T-helper 2 cell treated with Interferon-gamma antibody and Interleukin-4, amounts not matched to agents 100 ng/mL and 5 ng/mL, for 36 hours (primary cell): Measurements from ENCODE around the gene PCDHGA3. TPM values are rescaled to one million over a fixed set of nuclear protein-coding genes. Genes with fewer than 3 reads are reported as not detected.
"Not testable (repeated sequence)": the region's sequence is repeated elsewhere in the genome, so short reads cannot be mapped to it uniquely, and the experiment has no call there.

Experiments used
- intact Hi-C: fragments of 100-400 bp; cut with micrococcal nuclease; formaldehyde crosslinking; loops from one replicate; pipeline ENCODE4 v1.15.1; 2023
- total RNA-seq: library from RNA; stranded (reverse); gene quantifications from 2 replicates; pipeline ENCODE4 v1.2.3, GENCODE V29; 2022

Gene PCDHGA3
- 0.23 and 0.34 TPM in 2 replicates for total RNA-seq

- intact Hi-C loops = no loop called here
These were observed at the start of gene PCDHGA3 for GRCh38 chr5:141343242-141343952. Gene PCDHGA3, plus strand, starts transcription at chr5:141343829. Its CDS starts 205 bp downstream, at chr5:141344034.

- intact Hi-C loops = no loop called here
These were observed 45.3 kb upstream of the PCDHGA3 start for GRCh38 chr5:141298376-141298775.

- intact Hi-C loops = no loop called here
These were observed 39.9 kb upstream of the PCDHGA3 start, which contains the start of gene SLC25A2 for GRCh38 chr5:141303756-141304155. Gene SLC25A2, minus strand, starts transcription at chr5:141304049. Its CDS starts 184 bp downstream, at chr5:141303865.

GRCh38 chr5:141306630-141307029 lies 37.0 kb upstream of the PCDHGA3 start:
- intact Hi-C loops = no loop called here

GRCh38 chr5:141313711-141314110 lies 29.9 kb upstream of the PCDHGA3 start:
- intact Hi-C loops = no loop called here

- intact Hi-C loops = not testable (repeated sequence)
These were observed 26.7 kb upstream of the PCDHGA3 start for GRCh38 chr5:141316963-141317362.

- intact Hi-C loops = no loop called here
These were observed 24.4 kb upstream of the PCDHGA3 start for GRCh38 chr5:141319202-141319601.

- intact Hi-C loops = loop anchor here (1.0 to 5.0 kb wide), 6 partner anchors 93 to 673 kb away; partner anchors contain the start of genes IK, NDUFA2 and PCDHGA10
These were observed 23.9 kb upstream of the PCDHGA3 start for GRCh38 chr5:141319699-141320098.

- intact Hi-C loops = loop anchor here (1.0 to 5.0 kb wide), 6 partner anchors 92 to 674 kb away; partner anchors contain the start of genes IK, NDUFA2 and PCDHGA10
These were observed 23.1 kb upstream of the PCDHGA3 start, which contains the start of gene TAF7 for GRCh38 chr5:141320225-141321169. Gene TAF7, minus strand, starts transcription at chr5:141320784. Its CDS starts 740 bp downstream, at chr5:141320044.

- intact Hi-C loops = loop anchor here (5.0 kb wide), 1 partner anchor 90 kb away; the partner anchor contains the start of gene PCDHGA10
These were observed 21.4 kb upstream of the PCDHGA3 start for GRCh38 chr5:141322261-141322660.

GRCh38 chr5:141326088-141326854 lies 17.4 kb upstream of the PCDHGA3 start:
- intact Hi-C loops = no loop called here

- intact Hi-C loops = no loop called here
These were observed 15.4 kb upstream of the PCDHGA3 start for GRCh38 chr5:141328231-141328630.

- intact Hi-C loops = no loop called here
These were observed 13.1 kb upstream of the PCDHGA3 start, which contains the start of gene PCDHGA1 for GRCh38 chr5:141330299-141331080. Gene PCDHGA1, plus strand, starts transcription at chr5:141330514.

- intact Hi-C loops = not testable (repeated sequence)
These were observed 11.1 kb upstream of the PCDHGA3 start for GRCh38 chr5:141332571-141332970.

- intact Hi-C loops = no loop called here
These were observed 4.9 kb upstream of the PCDHGA3 start, which contains the start of gene PCDHGA2 for GRCh38 chr5:141338538-141339306. Gene PCDHGA2, plus strand, starts transcription at chr5:141338760.

GRCh38 chr5:141340781-141341354 lies 2.8 kb upstream of the PCDHGA3 start:
- intact Hi-C loops = not testable (repeated sequence)

GRCh38 chr5:141342773-141343172 lies 856 bp upstream of the PCDHGA3 start:
- intact Hi-C loops = no loop called here

- intact Hi-C loops = no loop called here
These were observed 379 bp downstream of the PCDHGA3 start for GRCh38 chr5:141343953-141344463.

- intact Hi-C loops = no loop called here
These were observed 1.7 kb downstream of the PCDHGA3 start for GRCh38 chr5:141345327-141345726.
